ENCODE results near the gene PDIA6. TPM values are rescaled to one million over a fixed set of nuclear protein-coding genes. Genes with fewer than 3 reads are reported as not detected.

PDIA6 gene
- total RNA-seq: 100 to 1,000 TPM; 155 to 300 TPM

GRCh38 chr2:10812362-10813162 lies at the start of gene PDIA6:
Gene PDIA6 (minus strand): TSS chr2:10812785. CDS start chr2:10812696, 89 bp downstream.

Small RNA genes lying within 50 kb of the gene (small RNA-seq; reads per million reads assigned to genes)
- gene RNU7-138P: 0 to 0.04 reads per million in 2 donors
- gene RNU7-176P: 0 reads per million in 2 donors

Other genes starting within 250 kb of the PDIA6 start
- gene NOL10, start 122.8 kb downstream of the PDIA6 start, total RNA-seq: 10 to 100 TPM; 28.2 to 42.6 TPM
- under 1 TPM; under 0.01 TPM for gene ATP6V1C2, start 91.2 kb downstream of the PDIA6 start, total RNA-seq
- under 1 TPM in 1 of 2 donors, not detected in 1; under 0.01 TPM for gene KCNF1, start 99.1 kb upstream of the PDIA6 start, total RNA-seq